ENCODE results near the gene CTNNA3.

CTNNA3 gene

DNA sequence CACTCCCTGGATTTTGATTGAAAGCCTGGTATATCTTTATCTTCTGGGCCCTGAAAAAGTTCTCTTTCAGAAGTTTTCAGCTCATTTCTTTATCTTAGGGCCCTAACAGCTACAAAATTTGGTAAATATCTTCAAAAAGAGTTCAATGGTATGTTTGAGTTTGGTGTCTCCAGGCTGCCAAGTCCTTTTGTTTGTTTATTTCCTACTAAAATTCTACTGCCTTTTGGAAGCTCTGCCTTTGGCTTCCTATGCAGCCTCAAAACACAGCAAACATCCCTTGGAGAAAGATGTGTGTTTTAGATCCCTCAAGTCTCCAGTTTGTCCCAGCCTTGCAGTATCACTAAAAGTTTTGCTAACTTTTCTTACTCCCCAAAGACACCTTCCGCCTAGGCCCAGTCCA is 623.3 kb downstream of the CTNNA3 start:
- in situ Hi-C loops (cut with HindIII; ENCODE audit: low pct_unique_long_range_greater_than_20kb, low sequenced_read_pairs), result no loop called here
- no peak for TF ChIP-seq JUND (IDR thresholded peaks at IDR 0.05; ENCODE audit: low read depth)
- no peak for DNase-seq (ENCODE audit: low read depth in 1 of 2, low spot score in 1 of 2)

DNA sequence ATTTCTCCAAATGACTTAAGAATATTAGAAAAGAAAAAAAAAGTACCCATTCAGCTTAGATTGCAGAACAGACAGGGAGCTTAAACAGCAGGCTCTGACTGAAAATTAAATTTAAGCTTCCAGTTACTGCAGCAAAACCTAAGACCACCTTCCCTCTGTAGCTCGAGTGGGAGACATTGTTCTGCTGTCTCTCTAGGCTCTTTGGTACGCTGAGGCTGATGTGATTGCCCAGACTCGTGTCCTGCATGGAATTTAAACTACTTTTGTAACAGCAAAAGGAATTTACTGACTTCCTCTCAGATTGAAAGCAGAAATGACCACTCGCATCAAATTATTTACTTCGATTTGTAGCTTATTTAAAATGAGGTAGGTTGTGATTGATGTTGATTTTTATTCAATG is 645.6 kb downstream of the CTNNA3 start:
- DNase-seq (ENCODE audit: low read depth in 1 of 2, low spot score in 1 of 2), result no peak
- in situ Hi-C loops (cut with HindIII; ENCODE audit: low pct_unique_long_range_greater_than_20kb, low sequenced_read_pairs), result no loop called here
- no peak for TF ChIP-seq JUND (IDR thresholded peaks at IDR 0.05; ENCODE audit: low read depth)

DNA sequence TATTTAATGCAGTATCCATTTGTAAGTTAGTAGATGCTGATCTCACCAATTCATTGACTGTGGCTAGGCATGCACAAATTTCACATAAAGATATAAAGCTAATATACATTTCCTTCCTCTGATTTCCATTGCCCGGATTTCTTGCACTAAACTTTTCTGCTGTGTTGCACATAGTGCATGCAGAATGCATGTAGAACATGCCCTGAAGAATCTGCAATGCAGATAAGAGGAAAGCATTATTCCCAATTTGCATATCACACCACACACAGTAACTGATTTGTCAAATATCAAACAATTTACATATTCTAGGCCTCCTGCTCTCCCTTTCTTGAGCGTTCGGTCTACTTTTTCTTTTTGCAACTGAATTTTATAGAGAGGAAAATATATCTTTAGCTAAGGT is 646.0 kb downstream of the CTNNA3 start:
- in situ Hi-C loops (cut with HindIII; ENCODE audit: low pct_unique_long_range_greater_than_20kb, low sequenced_read_pairs), result no loop called here
- DNase-seq (ENCODE audit: low read depth in 1 of 2, low spot score in 1 of 2), result no peak
- no peak for TF ChIP-seq JUND (IDR thresholded peaks at IDR 0.05; ENCODE audit: low read depth)

DNA sequence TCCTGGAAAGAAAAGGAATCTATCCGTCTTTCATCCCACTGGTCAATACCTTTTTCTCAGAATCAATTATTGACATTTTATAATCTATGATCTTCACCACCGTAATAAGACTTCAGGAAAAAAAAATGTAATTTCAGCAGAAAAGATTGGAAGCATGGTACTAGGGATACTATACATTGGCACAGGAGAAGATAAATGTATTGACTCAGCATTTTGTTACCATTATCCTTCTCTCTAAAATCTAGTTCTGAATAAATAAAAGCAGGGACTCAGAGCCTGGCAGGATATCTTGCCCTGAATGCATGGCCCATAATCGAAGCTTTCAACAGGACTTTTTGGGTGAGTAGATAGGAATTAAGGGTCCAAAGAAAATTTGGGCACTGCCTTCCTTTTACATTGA is 649.5 kb downstream of the CTNNA3 start:
- no peak for TF ChIP-seq JUND (IDR thresholded peaks at IDR 0.05; ENCODE audit: low read depth)
- no peak for DNase-seq (ENCODE audit: low read depth in 1 of 2, low spot score in 1 of 2)
- in situ Hi-C loops (cut with HindIII; ENCODE audit: low pct_unique_long_range_greater_than_20kb, low sequenced_read_pairs), result no loop called here

DNA sequence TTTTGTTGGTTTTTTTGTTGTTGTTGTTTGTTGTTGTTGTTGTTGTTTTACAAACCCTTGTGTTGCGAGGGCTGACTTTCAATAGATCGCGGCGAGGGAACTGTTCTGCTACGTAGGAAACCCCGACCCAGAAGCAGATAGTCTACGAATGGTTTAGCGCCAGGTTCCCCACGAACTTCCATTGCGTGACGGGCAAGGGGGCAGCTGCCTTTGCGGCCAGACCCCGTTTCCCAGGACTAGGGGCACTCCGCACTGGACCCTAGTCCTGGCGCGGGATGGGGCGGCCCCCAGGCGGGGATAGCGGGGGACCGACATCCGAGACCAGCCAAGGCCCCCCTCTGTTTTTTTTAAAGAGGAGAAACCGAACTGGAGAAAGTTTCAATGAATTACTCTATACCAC is 650.6 kb downstream of the CTNNA3 start:
- no peak for DNase-seq (ENCODE audit: low read depth in 1 of 2, low spot score in 1 of 2)
- in situ Hi-C loops (cut with HindIII; ENCODE audit: low pct_unique_long_range_greater_than_20kb, low sequenced_read_pairs), result no loop called here

DNA sequence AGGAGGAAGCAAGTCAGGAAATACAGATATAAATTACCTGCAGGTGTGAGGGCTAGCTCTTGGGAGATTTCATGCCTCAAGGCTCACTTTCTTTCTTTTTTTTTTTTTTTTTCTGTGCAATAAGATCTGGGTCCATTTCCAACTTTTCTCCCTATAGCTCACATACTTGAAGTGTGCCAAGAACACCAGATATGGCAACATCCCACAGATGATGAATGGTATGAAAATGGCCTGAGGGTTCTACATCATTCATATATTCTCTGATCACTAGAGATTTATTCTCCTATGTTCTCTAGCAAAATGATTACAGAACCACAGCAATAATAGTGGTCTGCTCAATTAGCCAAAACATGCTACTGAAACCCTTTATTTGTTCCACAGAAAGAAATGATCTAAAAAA is 653.0 kb downstream of the CTNNA3 start:
- in situ Hi-C loops (cut with HindIII; ENCODE audit: low pct_unique_long_range_greater_than_20kb, low sequenced_read_pairs), result no loop called here
- DNase-seq (ENCODE audit: low read depth in 1 of 2, low spot score in 1 of 2), result no peak
- TF ChIP-seq JUND (IDR thresholded peaks at IDR 0.05; ENCODE audit: low read depth), result no peak

More for the DNA sequence above, 650.6 kb downstream of the CTNNA3 start:
- no peak for TF ChIP-seq JUND (IDR thresholded peaks at IDR 0.05; ENCODE audit: low read depth)

DNA sequence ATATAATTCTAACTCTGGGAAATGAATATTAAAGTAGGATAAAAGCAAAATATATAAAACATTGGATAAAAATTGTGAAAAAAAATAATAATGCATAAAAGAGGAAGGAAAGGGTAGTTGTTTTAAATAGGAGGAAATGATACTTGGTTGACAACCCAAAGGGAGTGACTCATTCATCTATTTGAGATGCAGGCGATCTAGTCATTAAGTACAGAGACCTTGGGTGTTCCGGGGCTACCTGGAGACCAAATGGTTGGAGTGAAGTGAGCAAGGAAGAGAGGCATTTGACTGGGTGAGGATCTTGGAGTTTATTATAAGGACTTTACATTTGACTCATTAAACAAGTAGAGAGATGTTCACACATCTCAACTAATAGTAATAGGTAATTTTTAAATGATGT is 659.2 kb downstream of the CTNNA3 start:
- no peak for TF ChIP-seq JUND (IDR thresholded peaks at IDR 0.05; ENCODE audit: low read depth)
- in situ Hi-C loops (cut with HindIII; ENCODE audit: low pct_unique_long_range_greater_than_20kb, low sequenced_read_pairs), result no loop called here
- no peak for DNase-seq (ENCODE audit: low read depth in 1 of 2, low spot score in 1 of 2)

DNA sequence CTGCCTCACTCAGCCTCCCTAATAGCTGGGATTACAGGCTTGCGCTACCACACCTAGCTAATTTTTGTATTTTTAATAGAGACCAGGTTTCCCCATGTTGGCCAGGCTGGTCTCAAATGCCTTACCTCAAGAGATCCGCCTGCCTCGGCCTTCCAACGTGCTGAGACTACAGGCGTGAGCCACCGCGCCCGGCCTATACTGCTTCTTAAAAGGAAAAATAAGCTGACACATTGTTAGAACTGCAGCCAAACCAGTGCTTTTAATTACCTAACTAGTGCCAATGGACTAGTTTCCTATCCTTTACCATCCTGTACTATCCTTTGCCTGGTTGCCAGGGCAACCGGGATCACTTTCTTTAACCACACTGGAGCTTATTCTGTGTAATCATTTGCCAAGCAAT is 662.1 kb downstream of the CTNNA3 start:
- in situ Hi-C loops (cut with HindIII; ENCODE audit: low pct_unique_long_range_greater_than_20kb, low sequenced_read_pairs), result no loop called here
- TF ChIP-seq JUND (IDR thresholded peaks at IDR 0.05; ENCODE audit: low read depth), result no peak
- DNase-seq (ENCODE audit: low read depth in 1 of 2, low spot score in 1 of 2), result no peak

DNA sequence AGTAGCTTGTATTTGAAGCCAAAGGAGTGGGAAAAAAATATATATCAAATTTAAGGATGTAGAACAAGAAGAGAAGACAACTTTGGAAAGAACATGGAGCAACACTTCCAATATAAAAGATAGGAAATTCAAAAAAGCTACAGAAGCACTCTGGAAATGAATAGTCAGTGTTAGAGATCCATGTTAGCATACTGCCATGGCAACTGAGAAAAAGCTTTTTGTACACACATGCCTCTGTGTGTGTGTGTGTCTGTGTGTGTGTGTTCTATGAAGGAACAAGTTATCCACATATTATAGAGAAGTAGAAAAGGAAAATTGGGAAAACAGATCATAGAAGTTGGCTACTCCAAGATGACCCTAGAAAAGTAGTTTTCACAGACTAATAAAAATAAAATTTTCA is 673.9 kb downstream of the CTNNA3 start:
- in situ Hi-C loops (cut with HindIII; ENCODE audit: low pct_unique_long_range_greater_than_20kb, low sequenced_read_pairs), result no loop called here
- no peak for DNase-seq (ENCODE audit: low read depth in 1 of 2, low spot score in 1 of 2)
- TF ChIP-seq JUND (IDR thresholded peaks at IDR 0.05; ENCODE audit: low read depth), result no peak

DNA sequence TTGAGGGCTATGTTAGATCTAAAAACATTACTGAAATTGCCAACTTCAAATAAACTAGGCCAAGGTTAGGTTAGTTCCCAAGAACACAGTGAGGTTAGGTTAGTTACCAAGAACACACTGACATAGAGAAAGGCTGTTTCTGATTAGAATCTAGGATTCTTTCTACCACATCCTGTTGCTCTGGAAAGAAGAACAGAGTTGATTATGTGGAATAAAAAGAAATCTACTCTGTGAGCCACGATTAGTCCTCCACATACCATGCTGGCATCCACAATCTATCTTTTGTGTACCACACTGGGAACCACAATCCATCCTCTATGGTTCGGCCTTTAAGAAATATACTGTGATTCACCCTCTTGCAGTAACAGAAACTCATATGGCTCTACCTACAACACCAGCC is 678.8 kb downstream of the CTNNA3 start:
- in situ Hi-C loops (cut with HindIII; ENCODE audit: low pct_unique_long_range_greater_than_20kb, low sequenced_read_pairs), result no loop called here
- no peak for TF ChIP-seq JUND (IDR thresholded peaks at IDR 0.05; ENCODE audit: low read depth)
- DNase-seq (ENCODE audit: low read depth in 1 of 2, low spot score in 1 of 2), result peak in 1 of 2 experiments; percentile 57

DNA sequence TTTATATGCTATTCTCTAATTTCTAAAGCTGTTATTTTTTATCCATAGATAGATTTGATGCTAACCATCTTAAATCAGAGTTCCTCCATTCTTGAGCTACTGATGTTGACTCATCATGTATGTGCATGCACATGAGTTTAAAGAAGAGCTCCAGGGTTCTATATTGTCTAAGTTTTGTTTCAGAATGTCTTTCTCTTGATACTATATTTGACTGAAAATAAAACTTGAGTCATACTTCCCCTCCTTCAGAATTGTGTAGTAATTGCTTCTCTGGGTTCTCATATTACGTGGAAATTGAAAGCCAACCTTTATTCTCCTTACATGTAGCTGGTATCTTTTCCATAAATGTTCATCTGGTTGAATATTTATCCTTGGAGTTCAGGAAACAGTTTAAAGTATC is 680.8 kb downstream of the CTNNA3 start:
- in situ Hi-C loops (cut with HindIII; ENCODE audit: low pct_unique_long_range_greater_than_20kb, low sequenced_read_pairs), result no loop called here
- TF ChIP-seq JUND (IDR thresholded peaks at IDR 0.05; ENCODE audit: low read depth), result no peak
- no peak for DNase-seq (ENCODE audit: low read depth in 1 of 2, low spot score in 1 of 2)

DNA sequence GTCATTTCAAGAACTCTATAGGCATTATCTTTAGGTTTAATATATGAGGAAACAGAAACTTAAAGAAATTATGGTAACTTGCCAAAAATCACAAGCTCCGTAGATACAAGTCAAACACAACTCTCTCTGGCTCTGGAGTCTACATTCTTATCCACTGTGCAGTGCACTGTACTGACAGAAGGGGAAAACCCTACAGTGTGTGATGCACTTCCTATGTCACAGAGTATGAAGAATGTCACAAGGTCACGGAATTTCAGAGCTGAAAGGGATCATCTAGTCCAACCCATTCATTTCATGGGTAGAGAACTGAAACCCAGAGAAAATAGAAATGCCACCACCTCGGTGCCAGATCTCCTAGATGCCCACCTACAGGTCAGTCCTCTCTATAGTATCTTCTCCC is 684.0 kb downstream of the CTNNA3 start:
- in situ Hi-C loops (cut with HindIII; ENCODE audit: low pct_unique_long_range_greater_than_20kb, low sequenced_read_pairs), result no loop called here
- TF ChIP-seq JUND (IDR thresholded peaks at IDR 0.05; ENCODE audit: low read depth), result no peak
- DNase-seq (ENCODE audit: low read depth in 1 of 2, low spot score in 1 of 2), result no peak

DNA sequence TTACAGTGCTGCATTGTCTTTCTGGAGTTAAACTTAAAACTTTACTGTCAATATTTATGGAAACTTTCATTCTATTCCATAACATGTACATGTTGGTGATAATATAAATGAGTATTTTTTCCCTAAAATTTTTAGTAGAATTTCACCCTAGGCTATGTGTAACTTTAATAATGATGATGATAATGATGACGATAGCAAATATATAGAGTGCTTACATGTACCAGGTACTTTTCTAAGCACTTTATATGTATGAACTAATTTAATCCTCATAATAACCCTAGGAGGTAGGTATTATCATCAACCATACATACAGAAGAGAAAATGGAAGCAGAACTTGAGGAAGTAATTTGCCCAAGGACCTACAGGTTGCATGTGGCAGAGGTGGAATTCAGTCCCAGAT is 684.5 kb downstream of the CTNNA3 start:
- no peak for DNase-seq (ENCODE audit: low read depth in 1 of 2, low spot score in 1 of 2)
- in situ Hi-C loops (cut with HindIII; ENCODE audit: low pct_unique_long_range_greater_than_20kb, low sequenced_read_pairs), result no loop called here
- TF ChIP-seq JUND (IDR thresholded peaks at IDR 0.05; ENCODE audit: low read depth), result no peak

DNA sequence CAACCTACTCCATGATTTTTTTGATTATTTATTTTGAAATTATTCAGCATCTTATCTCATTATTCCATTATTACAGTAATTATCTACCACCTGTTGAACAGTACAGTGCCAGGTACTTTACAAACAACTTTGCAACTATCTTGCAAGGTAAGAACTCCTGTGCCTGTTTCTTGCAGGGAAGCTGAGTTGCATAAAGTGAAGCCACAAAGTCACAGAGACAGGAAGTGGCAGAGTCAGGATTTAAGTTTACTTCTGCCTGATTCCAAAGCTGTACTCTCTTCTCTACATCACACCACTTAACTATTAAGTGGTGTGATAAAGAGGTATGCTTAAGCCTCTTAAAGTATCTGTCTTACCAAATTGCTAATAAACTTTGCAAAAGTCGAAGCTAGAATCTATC is 690.0 kb downstream of the CTNNA3 start:
- TF ChIP-seq JUND (IDR thresholded peaks at IDR 0.05; ENCODE audit: low read depth), result no peak
- no peak for DNase-seq (ENCODE audit: low read depth in 1 of 2, low spot score in 1 of 2)
- in situ Hi-C loops (cut with HindIII; ENCODE audit: low pct_unique_long_range_greater_than_20kb, low sequenced_read_pairs), result no loop called here

DNA sequence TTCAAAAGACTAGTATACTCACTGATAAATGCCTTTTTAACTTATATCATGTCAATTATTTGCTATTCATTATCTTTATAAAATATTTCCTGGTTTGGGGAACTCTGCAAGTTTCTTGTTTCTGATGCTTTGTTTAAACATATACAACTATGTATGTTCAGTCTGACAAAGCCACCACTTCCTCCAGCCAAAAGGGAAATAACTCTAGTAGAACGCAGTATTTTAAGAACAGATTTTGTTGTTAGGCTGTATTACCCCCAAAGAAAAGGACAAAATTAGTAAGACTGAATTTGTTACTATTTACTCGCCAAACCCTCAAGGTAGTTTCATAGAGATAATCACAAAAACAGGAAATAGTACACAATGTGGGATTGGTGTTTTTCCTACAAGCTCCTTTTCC is 691.3 kb downstream of the CTNNA3 start:
- in situ Hi-C loops (cut with HindIII; ENCODE audit: low pct_unique_long_range_greater_than_20kb, low sequenced_read_pairs), result no loop called here
- no peak for DNase-seq (ENCODE audit: low read depth in 1 of 2, low spot score in 1 of 2)
- no peak for TF ChIP-seq JUND (IDR thresholded peaks at IDR 0.05; ENCODE audit: low read depth)
